22Rv1 (cell line): ENCODE results near the gene OGFR.

ENCODE experiments used
- H3K27ac ChIP-seq: fragments of 450-650 bp; 2 replicates; pipeline ENCODE4 v1.5.1; 2017
- CTCF ChIP-seq: fragments of 450-650 bp; IDR thresholded peaks from 2 replicates; pipeline ENCODE4 v1.5.1; 2017; ENCODE audit warnings: mild to moderate bottlenecking
- ZFX ChIP-seq: fragments of 450-650 bp; IDR thresholded peaks from 2 replicates; pipeline ENCODE4 v1.6.1; 2017; ENCODE audit warnings: antibody characterized with exemption, borderline replicate concordance

OGFR gene

GRCh38 chr20:62773845-62774714, 30.6 kb upstream of the OGFR start:
- TF ChIP-seq ZFX (no peak), CTCF (no peak)
- H3K27ac ChIP-seq = no peak overlapping the region

GRCh38 chr20:62774762-62775161, 29.9 kb upstream of the OGFR start:
- no peak for TF ChIP-seq ZFX
- no peak for TF ChIP-seq CTCF

DNA sequence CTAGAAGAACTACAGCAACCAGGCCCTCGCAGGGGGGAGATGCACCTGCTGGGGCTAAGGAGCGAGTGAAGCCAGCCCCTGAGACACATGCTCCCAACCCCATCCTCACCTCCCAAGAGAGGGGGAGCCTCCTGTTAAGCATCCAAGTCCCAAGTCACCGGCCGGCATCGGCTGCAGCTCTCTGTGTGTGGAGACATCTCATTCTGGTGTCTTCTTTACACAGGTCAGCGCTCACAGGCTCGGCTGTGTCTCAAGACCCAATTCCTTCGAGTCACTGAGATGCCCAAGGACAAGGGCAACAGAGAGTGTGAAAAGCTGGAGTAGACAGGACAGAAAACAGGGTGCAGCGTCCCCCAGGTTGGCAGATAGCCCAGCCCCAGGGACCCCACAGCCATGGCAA, 29.4 kb upstream of the OGFR start:
- TF ChIP-seq CTCF (no peak), ZFX (no peak)
- no peak overlapping the region for H3K27ac ChIP-seq

More at GRCh38 chr20:62774762-62775161, 29.9 kb upstream of the OGFR start:
- H3K27ac ChIP-seq = no peak overlapping the region

DNA sequence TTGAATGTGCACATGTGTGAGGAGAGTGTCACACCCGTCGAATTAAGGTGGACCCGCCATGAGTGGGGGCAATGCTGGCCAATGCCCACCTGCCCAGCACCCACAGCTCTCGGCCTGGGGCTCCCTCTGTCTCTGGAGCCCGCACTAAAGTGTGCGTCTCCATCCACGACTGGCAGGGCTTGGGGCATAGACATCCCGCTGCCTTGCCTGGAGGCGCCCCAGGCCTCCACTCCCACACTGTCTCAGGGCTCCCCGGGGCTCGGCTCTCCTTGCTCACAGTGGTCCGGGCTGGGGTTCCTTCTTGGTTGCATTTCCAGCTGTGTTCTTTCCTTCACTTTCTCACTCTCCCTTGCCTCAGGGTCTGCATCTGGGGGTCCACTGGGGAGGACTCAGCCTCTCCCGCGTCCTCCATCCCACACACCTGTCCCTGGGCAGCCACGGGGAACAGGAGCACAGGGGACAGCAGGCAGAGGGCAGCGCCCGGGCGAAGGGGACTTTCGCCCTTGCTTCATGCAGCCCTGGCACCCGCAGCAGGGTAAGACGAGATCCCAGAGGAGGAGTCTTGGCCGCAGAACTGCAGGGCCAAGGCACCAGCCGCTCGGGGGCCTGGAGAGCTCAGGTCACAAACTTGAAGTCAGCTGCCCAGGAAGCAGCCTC, 28.5 kb upstream of the OGFR start:
- H3K27ac ChIP-seq = peak overlapping the region; percentile 48; the same call in 1 of the 2 replicates
- no peak for TF ChIP-seq ZFX
- no peak for TF ChIP-seq CTCF

- H3K27ac ChIP-seq = peak overlapping the region; percentile 48; the same call in 1 of the 2 replicates
- no peak for TF ChIP-seq CTCF
These were observed 27.7 kb upstream of the OGFR start for GRCh38 chr20:62776692-62777527.

GRCh38 chr20:62777528-62777830, 27.2 kb upstream of the OGFR start:
- H3K27ac ChIP-seq = no peak overlapping the region

More at GRCh38 chr20:62777528-62777830, 27.2 kb upstream of the OGFR start:
- TF ChIP-seq ZFX = no peak
- TF ChIP-seq CTCF = no peak
